GM23338 (cell line): ENCODE results near the gene RASL11A. TPM values are rescaled to one million over a fixed set of nuclear protein-coding genes. Genes with fewer than 3 reads are reported as not detected.

Experiments
- ATAC-seq: fragments of 200-7000 bp; cut with Tn5 transposase; 3 replicates; pipeline ENCODE4 v1.9.1; 2020
- DNase-seq: peaks from one replicate; pipeline ENCODE4 v3.0.0-alpha.2; 2015; ENCODE audit warnings: low spot score
- H2AFZ ChIP-seq: fragments of 200-600 bp; sonication (generic); 2 replicates; pipeline ENCODE4 v1.8.0; 2016; ENCODE audit warnings: antibody characterized with exemption, mild to moderate bottlenecking, moderate library complexity
- H3F3A ChIP-seq: fragments of 200-600 bp; sonication (generic); replicated peaks from 2 replicates; pipeline ENCODE4 v1.8.0; 2017; ENCODE audit warnings: antibody characterized with exemption, mixed run types, low read depth
- H3K27ac ChIP-seq: fragments of 200-600 bp; sonication (generic); 2 replicates; pipeline ENCODE4 v1.6.1; 2016; ENCODE audit warnings: low read depth
- H3K27me3 ChIP-seq: fragments of 200-600 bp; sonication (generic); 2 replicates; pipeline ENCODE4 v1.8.0; 2016; ENCODE audit warnings: mild to moderate bottlenecking, mixed run types, moderate library complexity; ENCODE audit not compliant: insufficient read depth
- H3K36me3 ChIP-seq: fragments of 200-600 bp; sonication (generic); 2 replicates; pipeline ENCODE4 v1.8.0; 2016; ENCODE audit warnings: mild to moderate bottlenecking; ENCODE audit not compliant: insufficient read depth
- H3K4me1 ChIP-seq: fragments of 200-600 bp; sonication (generic); 2 replicates; pipeline ENCODE4 v1.8.0; 2016; ENCODE audit warnings: mild to moderate bottlenecking, moderate library complexity; ENCODE audit not compliant: insufficient read depth
- H3K4me2 ChIP-seq: fragments of 200-600 bp; sonication (generic); 2 replicates; pipeline ENCODE4 v1.7.1; 2017; ENCODE audit warnings: mixed run types
- H3K4me3 ChIP-seq: fragments of 200-600 bp; sonication (generic); 2 replicates; pipeline ENCODE4 v1.6.1; 2016; ENCODE audit warnings: mixed run types
- H3K79me2 ChIP-seq: fragments of 200-600 bp; sonication (generic); replicated peaks from 2 replicates; pipeline ENCODE4 v1.8.0; 2017; ENCODE audit warnings: mild to moderate bottlenecking; ENCODE audit not compliant: insufficient read depth
- H3K9me2 ChIP-seq: fragments of 200-600 bp; sonication (generic); 2 replicates; pipeline ENCODE4 v1.8.0; 2017; ENCODE audit not compliant: insufficient read depth
- H4K20me1 ChIP-seq: fragments of 200-600 bp; sonication (generic); replicated peaks from 2 replicates; pipeline ENCODE4 v1.8.0; 2017; ENCODE audit warnings: mild to moderate bottlenecking; ENCODE audit not compliant: insufficient read depth
- H3K27ac Mint-ChIP-seq: 2 replicates; pipeline ENCODE4 v1.8.0; 2020; ENCODE audit warnings: inconsistent platforms, mild to moderate bottlenecking, moderate library complexity, mixed read lengths
- H3K27me3 Mint-ChIP-seq: 3 replicates; pipeline ENCODE4 v1.8.0; 2022; ENCODE audit warnings: low read depth, mild to moderate bottlenecking, moderate library complexity, mixed read lengths, inconsistent platforms; ENCODE audit not compliant: insufficient read depth, poor library complexity
- H3K36me3 Mint-ChIP-seq: 3 replicates; pipeline ENCODE4 v1.8.0; 2021; ENCODE audit warnings: low read depth, mild to moderate bottlenecking, inconsistent platforms, moderate library complexity, mixed read lengths
- H3K4me1 Mint-ChIP-seq: 3 replicates; pipeline ENCODE4 v1.8.0; 2020; ENCODE audit warnings: mild to moderate bottlenecking, inconsistent platforms, mixed read lengths
- H3K4me3 Mint-ChIP-seq: 3 replicates; pipeline ENCODE4 v1.8.0; 2021; ENCODE audit warnings: moderate library complexity, mild to moderate bottlenecking, inconsistent platforms, mixed read lengths
- H3K9me3 Mint-ChIP-seq: 3 replicates; pipeline ENCODE4 v1.8.0; 2020; ENCODE audit warnings: moderate library complexity, mild to moderate bottlenecking, inconsistent platforms, mixed read lengths
- CTCF ChIP-seq, 2 experiments: fragments of 200-600 bp in 1 of 2; sonication (generic) in 1 of 2; conservative IDR thresholded peaks; 2 replicates each; pipeline versions ENCODE4 v1.5.1 to v1.6.1; 2016 to 2017; ENCODE audit warnings: antibody characterized with exemption in 2 of 2, low read depth in 2 of 2, mild to moderate bottlenecking in 2 of 2, moderate library complexity in 1 of 2
- EZH2 ChIP-seq: fragments of 200-600 bp; sonication (generic); IDR thresholded peaks from one replicate; pipeline ENCODE4 v1.8.0; 2017; ENCODE audit warnings: antibody characterized with exemption, mild to moderate bottlenecking, low read depth; ENCODE audit not compliant: unreplicated experiment
- POLR2AphosphoS5 ChIP-seq: IDR thresholded peaks from 2 replicates; pipeline ENCODE4 v1.6.1; 2016; ENCODE audit warnings: antibody characterized with exemption, low read depth
- REST ChIP-seq: IDR thresholded peaks from one replicate; pipeline ENCODE4 v1.6.1; 2018; ENCODE audit warnings: antibody characterized with exemption; ENCODE audit not compliant: unreplicated experiment
- STAT1 ChIP-seq: IDR thresholded peaks from one replicate; pipeline ENCODE4 v1.6.1; 2016; ENCODE audit warnings: antibody characterized with exemption; ENCODE audit not compliant: unreplicated experiment
- ZNF114 ChIP-seq: fragments of 250-450 bp; sonication (Bioruptor Pico); IDR thresholded peaks from 2 replicates; pipeline ENCODE4 v1.5.0; 2020; ENCODE audit warnings: mild to moderate bottlenecking, moderate library complexity
- ZNF331 ChIP-seq: fragments of 250-450 bp; sonication (Bioruptor Pico); IDR thresholded peaks from 2 replicates; pipeline ENCODE4 v1.5.0; 2020; ENCODE audit warnings: low read depth, mild to moderate bottlenecking, moderate library complexity
- ZNF462 ChIP-seq: fragments of 250-450 bp; sonication (Bioruptor Pico); IDR thresholded peaks from 2 replicates; pipeline ENCODE4 v1.5.0; 2020; ENCODE audit warnings: mild to moderate bottlenecking, moderate library complexity
- polyA plus RNA-seq: library from polyadenylated mRNA; unstranded; fragments of >200 nt; fragmentation: Nextera tagmentation; extraction: Ambion mirVana; gene quantifications from 2 replicates; pipeline ENCODE4 v1.2.1, GENCODE V29; 2016
- total RNA-seq: library from RNA; depleted of rRNA; stranded (reverse); fragments of >200 nt; shearing (Covaris generic); gene quantifications from 2 replicates; pipeline ENCODE4 v1.2.3, GENCODE V29; 2014

Gene RASL11A
- total and polyA plus RNA-seq, 2 experiments from 2014 or later = 1.9 to 3.3 TPM

GRCh38 chr13:27309401-27309958 lies 38.9 kb downstream of the RASL11A start:
- Mint-ChIP-seq H3K4me3 (no peak overlapping the region), H3K36me3 (no peaks in the 10 kb centered on the region), H3K9me3 (no peaks in the 10 kb centered on the region), H3K4me1 (peaks cover 6% of the 10 kb centered on the region; the same call in 2 of the 3 replicates), H3K27me3 (peaks cover 5% of the 10 kb centered on the region), H3K27ac (no peak overlapping the region)
- no peaks in the 10 kb centered on the region for H3K4me1 ChIP-seq
- H3K4me2 ChIP-seq = no peak overlapping the region
- H3K36me3 ChIP-seq = no peaks in the 10 kb centered on the region
- no peak for DNase-seq
- no peak for ATAC-seq
- H3F3A ChIP-seq = no peaks in the 10 kb centered on the region
- H3K9me2 ChIP-seq = no peaks in the 10 kb centered on the region
- H3K27ac ChIP-seq = no peak overlapping the region
- no peaks in the 10 kb centered on the region for H3K79me2 ChIP-seq
- no peak for TF ChIP-seq ZNF114 (CRISPR knock-in tag)
- no peak for TF ChIP-seq STAT1
- TF ChIP-seq REST = no peak
- no peak for TF ChIP-seq POLR2AphosphoS5
- no peak for TF ChIP-seq EZH2
- H3K27me3 ChIP-seq = no peaks in the 10 kb centered on the region
- no peak overlapping the region for H2AFZ ChIP-seq
- H4K20me1 ChIP-seq = no peaks in the 10 kb centered on the region
- H3K4me3 ChIP-seq = no peak overlapping the region

- ATAC-seq (no peak), DNase-seq (no peak)
- no peaks in the 10 kb centered on the region for H3K9me3 Mint-ChIP-seq
- H3K27me3 Mint-ChIP-seq = peaks cover 5% of the 10 kb centered on the region
- no peaks in the 10 kb centered on the region for H3K4me1 ChIP-seq
- no peaks in the 10 kb centered on the region for H3K27me3 ChIP-seq
- H4K20me1 ChIP-seq = no peaks in the 10 kb centered on the region
- no peak overlapping the region for H3K4me2 ChIP-seq
- H3F3A ChIP-seq = no peaks in the 10 kb centered on the region
- no peaks in the 10 kb centered on the region for H3K9me2 ChIP-seq
- no peak overlapping the region for H3K4me3 ChIP-seq
- peaks cover 6% of the 10 kb centered on the region; the same call in 2 of the 3 replicates for H3K4me1 Mint-ChIP-seq
- no peak overlapping the region for H2AFZ ChIP-seq
- H3K36me3 Mint-ChIP-seq = no peaks in the 10 kb centered on the region
- no peak overlapping the region for H3K27ac ChIP-seq
- no peaks in the 10 kb centered on the region for H3K79me2 ChIP-seq
- no peak overlapping the region for H3K4me3 Mint-ChIP-seq
- no peaks in the 10 kb centered on the region for H3K36me3 ChIP-seq
- H3K27ac Mint-ChIP-seq = no peak overlapping the region
- no peak for TF ChIP-seq STAT1
- TF ChIP-seq POLR2AphosphoS5 = no peak
- no peak for TF ChIP-seq ZNF331 (CRISPR knock-in tag)
- no peak for TF ChIP-seq CTCF (conservative IDR thresholded peaks at IDR 0.05; ENCODE audit: low read depth in 2 of 2)
- no peak for TF ChIP-seq ZNF462 (CRISPR knock-in tag)
- TF ChIP-seq EZH2 = no peak
Observed at GRCh38 chr13:27309967-27310598, 39.5 kb downstream of the RASL11A start.
